IMR-90 (cell line): Measurements from ENCODE around the gene CPNE1. TPM values are rescaled to one million over a fixed set of nuclear protein-coding genes. Genes with fewer than 3 reads are reported as not detected.

Experiments used
- ATAC-seq: fragments of 200-7000 bp; cut with Tn5 transposase; 2 replicates; pipeline ENCODE4 v1.9.1; 2020; ENCODE audit warnings: low read depth, mild to moderate bottlenecking, moderate library complexity
- BruUV-seq: library from RNA; stranded (reverse); fragments of 400-500 nt; replicated peaks from 2 replicates; lab custom pipeline; 2021; lab: Mats Ljungman, UMichigan
- CTCF ChIA-PET: fragments of 300-600 bp; formaldehyde crosslinking; extraction: SDS; loops from one replicate; lab custom pipeline; 2021; ENCODE audit warnings: antibody characterized with exemption; lab: Yijun Ruan, JAX
- POLR2A ChIA-PET: fragments of 300-600 bp; sonication (Branson Sonifier 250); formaldehyde crosslinking; loops from one replicate; lab custom pipeline; 2022; ENCODE audit warnings: antibody characterized with exemption; ENCODE audit not compliant: unreplicated experiment; lab: Charles Lee
- DNase-seq: peaks from one replicate; pipeline ENCODE4 v3.0.0; 2013
- H2AFZ ChIP-seq: replicated peaks from 2 replicates; pipeline ENCODE3; 2013; ENCODE audit warnings: low read length, mild to moderate bottlenecking; ENCODE audit not compliant: poor library complexity
- H2AK5ac ChIP-seq: 2 replicates; pipeline ENCODE4 v1.6.1; 2013; ENCODE audit warnings: low read depth, low read length, inconsistent platforms
- H2AK9ac ChIP-seq: replicated peaks from 2 replicates; pipeline ENCODE3; 2013; ENCODE audit warnings: mild to moderate bottlenecking, low read depth, low read length, moderate library complexity; ENCODE audit not compliant: poor library complexity
- H2BK120ac ChIP-seq: 2 replicates; pipeline ENCODE4 v1.6.1; 2013; ENCODE audit warnings: low read depth, low read length, inconsistent platforms
- H2BK15ac ChIP-seq: 3 replicates; pipeline ENCODE4 v1.6.1; 2013; ENCODE audit warnings: low read depth, low read length, inconsistent platforms
- H2BK20ac ChIP-seq: 2 replicates; pipeline ENCODE4 v1.6.1; 2013; ENCODE audit warnings: low read depth, mild to moderate bottlenecking, inconsistent platforms, low read length, moderate library complexity
- H2BK5ac ChIP-seq: 2 replicates; pipeline ENCODE4 v1.6.1; 2013; ENCODE audit warnings: mild to moderate bottlenecking, low read depth, low read length, inconsistent platforms; ENCODE audit not compliant: poor library complexity, severe bottlenecking
- H3K14ac ChIP-seq: replicated peaks from 2 replicates; pipeline ENCODE4 v1.6.1; 2013; ENCODE audit warnings: low read depth, low read length, inconsistent platforms
- H3K18ac ChIP-seq: 2 replicates; pipeline ENCODE4 v1.6.1; 2013; ENCODE audit warnings: low read depth, low read length, control low read depth
- H3K23ac ChIP-seq: 2 replicates; pipeline ENCODE4 v1.6.1; 2013; ENCODE audit warnings: low read depth, low read length, inconsistent platforms
- H3K27ac ChIP-seq: 2 replicates; pipeline ENCODE4 v1.5.1; 2013; ENCODE audit warnings: mild to moderate bottlenecking, control low read depth, low read length; ENCODE audit not compliant: insufficient read depth
- H3K27me3 ChIP-seq: 2 replicates; pipeline ENCODE4 v1.6.1; 2013; ENCODE audit warnings: low read length; ENCODE audit not compliant: control insufficient read depth, insufficient read depth
- H3K36me3 ChIP-seq: 2 replicates; pipeline ENCODE4 v1.6.1; 2013; ENCODE audit warnings: low read length, mixed read lengths; ENCODE audit not compliant: control insufficient read depth, insufficient read depth
- H3K4ac ChIP-seq: 2 replicates; pipeline ENCODE4 v1.6.1; 2013; ENCODE audit warnings: low read depth, low read length, inconsistent platforms
- H3K4me1 ChIP-seq: 2 replicates; pipeline ENCODE4 v1.6.1; 2013; ENCODE audit warnings: low read length, mixed read lengths; ENCODE audit not compliant: control insufficient read depth, insufficient read depth
- H3K4me2 ChIP-seq: 2 replicates; pipeline ENCODE4 v1.6.1; 2013; ENCODE audit warnings: low read depth, mild to moderate bottlenecking, control low read depth, low read length, moderate library complexity
- H3K4me3 ChIP-seq: 2 replicates; pipeline ENCODE4 v1.5.1; 2013; ENCODE audit warnings: low read depth, mild to moderate bottlenecking, control low read depth, low read length, moderate library complexity; ENCODE audit not compliant: insufficient read depth
- H3K56ac ChIP-seq: 2 replicates; pipeline ENCODE4 v1.6.1; 2013; ENCODE audit warnings: low read length, inconsistent platforms; ENCODE audit not compliant: insufficient read depth; ENCODE audit errors: extremely low read depth
- H3K79me1 ChIP-seq, 2 experiments: 2 replicates each; pipeline ENCODE4 v1.6.1; 2013; ENCODE audit warnings: low read length in 2 of 2, inconsistent platforms in 1 of 2, low read depth in 1 of 2
- H3K9ac ChIP-seq: 2 replicates; pipeline ENCODE4 v1.6.1; 2013; ENCODE audit warnings: low read depth, low read length, control low read depth
- H3K9me1 ChIP-seq: 2 replicates; pipeline ENCODE4 v1.6.1; 2013; ENCODE audit warnings: low read length, inconsistent platforms; ENCODE audit not compliant: insufficient read depth
- H3K9me3 ChIP-seq: 2 replicates; pipeline ENCODE4 v1.6.1; 2013; ENCODE audit warnings: low read length; ENCODE audit not compliant: control insufficient read depth, insufficient read depth
- H4K20me1 ChIP-seq: 2 replicates; pipeline ENCODE4 v1.6.1; 2013; ENCODE audit warnings: low read length, inconsistent platforms; ENCODE audit not compliant: insufficient read depth
- H4K5ac ChIP-seq: 2 replicates; pipeline ENCODE4 v1.6.1; 2013; ENCODE audit warnings: mild to moderate bottlenecking, low read depth, low read length, control low read depth
- H4K8ac ChIP-seq, 2 experiments: 2 replicates each; pipeline ENCODE4 v1.6.1; 2013; ENCODE audit warnings: low read depth in 2 of 2, low read length in 2 of 2, control low read depth in 1 of 2, inconsistent platforms in 1 of 2
- H4K91ac ChIP-seq: 2 replicates; pipeline ENCODE4 v1.6.1; 2013; ENCODE audit warnings: low read depth, low read length, inconsistent platforms; ENCODE audit not compliant: insufficient read depth
- BHLHE40 ChIP-seq: fragments of 150-350 bp; IDR thresholded peaks from 2 replicates; pipeline ENCODE4 v1.6.1; 2016; ENCODE audit warnings: mild to moderate bottlenecking, low read depth, low read length
- CEBPB ChIP-seq: IDR thresholded peaks from 2 replicates; pipeline ENCODE4 v1.6.1; 2012; ENCODE audit warnings: low read depth, low read length, improper control_type of control experiment
- CHD1 ChIP-seq: IDR thresholded peaks from 2 replicates; pipeline ENCODE4 v1.6.1; 2012; ENCODE audit warnings: low read depth, low read length, improper control_type of control experiment
- CTCF ChIP-seq: conservative IDR thresholded peaks from 2 replicates; pipeline ENCODE4 v1.5.1; 2012; ENCODE audit warnings: mild to moderate bottlenecking, low read depth, low read length, improper control_type of control experiment
- ELK1 ChIP-seq: fragments of 150-350 bp; IDR thresholded peaks from 2 replicates; pipeline ENCODE4 v1.6.1; 2016; ENCODE audit warnings: low read depth, mild to moderate bottlenecking, low read length, moderate library complexity, borderline replicate concordance
- FOS ChIP-seq: fragments of 150-350 bp; IDR thresholded peaks from 2 replicates; pipeline ENCODE4 v1.6.1; 2016; ENCODE audit warnings: low read depth, low read length
- MAFK ChIP-seq: IDR thresholded peaks from 2 replicates; pipeline ENCODE4 v1.6.1; 2012; ENCODE audit warnings: low read depth, low read length, improper control_type of control experiment
- MAZ ChIP-seq: IDR thresholded peaks from 2 replicates; pipeline ENCODE4 v1.6.1; 2012; ENCODE audit warnings: low read depth, mild to moderate bottlenecking, low read length, improper control_type of control experiment, moderate library complexity, borderline replicate concordance
- MXI1 ChIP-seq: IDR thresholded peaks from 2 replicates; pipeline ENCODE4 v1.6.1; 2012; ENCODE audit warnings: low read depth, mild to moderate bottlenecking, low read length, moderate library complexity, borderline replicate concordance
- NFE2L2 ChIP-seq: fragments of 150-350 bp; IDR thresholded peaks from 2 replicates; pipeline ENCODE4 v1.6.1; 2016; ENCODE audit warnings: low read depth, mild to moderate bottlenecking, low read length
- POLR2A ChIP-seq: IDR thresholded peaks from 2 replicates; pipeline ENCODE4 v1.6.1; 2012; ENCODE audit warnings: mild to moderate bottlenecking, low read depth, low read length
- RAD21 ChIP-seq: IDR thresholded peaks from 2 replicates; pipeline ENCODE4 v1.6.1; 2012; ENCODE audit warnings: low read length, improper control_type of control experiment
- RCOR1 ChIP-seq: IDR thresholded peaks from 2 replicates; pipeline ENCODE4 v1.6.1; 2012; ENCODE audit warnings: mild to moderate bottlenecking, low read length, improper control_type of control experiment; ENCODE audit not compliant: insufficient replicate concordance
- RFX5 ChIP-seq: IDR thresholded peaks from 2 replicates; pipeline ENCODE4 v1.8.0; 2012; ENCODE audit warnings: low read depth, mild to moderate bottlenecking, low read length, moderate library complexity
- SMC3 ChIP-seq: fragments of 150-350 bp; IDR thresholded peaks from 2 replicates; pipeline ENCODE4 v1.6.1; 2016; ENCODE audit warnings: low read depth, mild to moderate bottlenecking, antibody characterized with exemption, low read length, moderate library complexity
- USF2 ChIP-seq: fragments of 150-350 bp; IDR thresholded peaks from 2 replicates; pipeline ENCODE4 v1.6.1; 2017; ENCODE audit warnings: mild to moderate bottlenecking, antibody characterized with exemption, low read length, low read depth
- WGBS, 2 experiments: methylation state at CpG; one replicate each; pipeline versions ENCODE4 v1.1.5 to v1.1.7; 2013; ENCODE audit warnings: missing lambda C conversion rate in 2 of 2; ENCODE audit not compliant: insufficient read length in 1 of 2; ENCODE audit errors: extremely low coverage in 2 of 2; 5-methylcytosine and 5-hydroxymethylcytosine counted together
- dilution Hi-C: fragments of 300-500 bp; cut with HindIII; formaldehyde crosslinking; loops from one replicate; pipeline ENCODE4 v1.14.3; 2018; ENCODE audit warnings: low sequenced_read_pairs; ENCODE audit not compliant: unreplicated experiment
- in situ Hi-C: fragments of 300-500 bp; cut with MboI; formaldehyde crosslinking; loops from 3 replicates; pipeline ENCODE4 v1.14.3; 2019; ENCODE audit warnings: low sequenced_read_pairs, inconsistent platforms, mixed read lengths
- intact Hi-C: fragments of 100-400 bp; cut with micrococcal nuclease; formaldehyde crosslinking; loops from 2 replicates; pipeline ENCODE4 v1.10.0; 2022
- polyA plus RNA-seq, 3 experiments: library from polyadenylated mRNA; depleted of rRNA; stranded (reverse); fragments of >200 nt; gene quantifications; 2 replicates each; pipeline ENCODE4 v1.2.3, GENCODE V29; 2012; ENCODE audit warnings: low replicate concordance in 1 of 3
- total RNA-seq: library from RNA; depleted of rRNA; stranded (reverse); fragments of >200 nt; gene quantifications from 2 replicates; pipeline ENCODE4 v1.2.3, GENCODE V29; 2012

CPNE1 gene
- total and polyA plus RNA-seq, 2 of the 4 experiments (the other 2 are of a cell fraction) = 163 to 165 TPM

GRCh38 chr20:35601990-35602389 lies 62.7 kb downstream of the CPNE1 start:
- Histone ChIP-seq H3K18ac (no peak overlapping the region), H3K9ac (no peak overlapping the region), H3K23ac (no peak overlapping the region), H3K9me3 (no peaks in the 10 kb centered on the region), H4K8ac (no peak overlapping the region), H4K20me1 (no peaks in the 10 kb centered on the region; the same call in 1 of the 2 replicates), H3K36me3 (no peaks in the 10 kb centered on the region), H3K4me2 (no peak overlapping the region; the same call in 1 of the 2 replicates), H3K27ac (no peak overlapping the region), H3K79me1 (no peaks in the 10 kb centered on the region), H3K4me1 (peaks cover 3% of the 10 kb centered on the region), H2AFZ (peak overlapping the region; percentile 88), H2AK5ac (no peak overlapping the region), H2BK20ac (no peak overlapping the region), H4K5ac (no peak overlapping the region), H3K27me3 (peaks cover 49% of the 10 kb centered on the region), H3K4me3 (no peak overlapping the region), H2BK120ac (no peak overlapping the region), H4K91ac (no peak overlapping the region), H3K56ac (no peak overlapping the region), H3K14ac (no peak overlapping the region), H2BK5ac (no peak overlapping the region), H3K4ac (no peak overlapping the region), H3K9me1 (no peaks in the 10 kb centered on the region), H2BK15ac (no peak overlapping the region), H2AK9ac (no peak overlapping the region)
- DNase-seq (no peak), ATAC-seq (no peak)
- dilution Hi-C loops (no loop called here), in situ Hi-C loops (no loop called here), intact Hi-C loops (no loop called here)
- TF ChIP-seq NFE2L2 = no peak
- no peak for TF ChIP-seq BHLHE40
- TF ChIP-seq POLR2A = no peak
- no peak for TF ChIP-seq FOS
- TF ChIP-seq CTCF = no peak
- no peak for TF ChIP-seq ELK1
- TF ChIP-seq MAZ = no peak
- TF ChIP-seq CEBPB = no peak
- no peak for TF ChIP-seq RAD21
- no peak for TF ChIP-seq MXI1
- TF ChIP-seq SMC3 = no peak
- no peak for TF ChIP-seq CHD1
- no peak for TF ChIP-seq MAFK
- TF ChIP-seq RFX5 = no peak
- no peak for TF ChIP-seq USF2
- TF ChIP-seq RCOR1 = no peak
- POLR2A ChIA-PET = no interaction called here
- CTCF ChIA-PET = no interaction called here
- no TSS peak for BruUV-seq
- WGBS, 2 experiments = 21% methylated on average over 9 of the region's 30 CpGs; no CpG with 5 or more reads in 1 of the 2 experiments
